Pancreas (tissue), 10 donors: Measurements from ENCODE around the gene F2. TPM values are rescaled to one million over a fixed set of nuclear protein-coding genes. Genes with fewer than 3 reads are reported as not detected.
A peak's percentile ranks its signal among the peaks of the same experiment; 100 is the strongest.
"Not testable (repeated sequence)": the region's sequence is repeated elsewhere in the genome, so short reads cannot be mapped to it uniquely, and the experiment has no call there.

Experiments
- ATAC-seq, 4 donors: fragments of 200-7000 bp; cut with Tn5 transposase; one replicate each; pipeline versions ENCODE4 v1.8.0 to v1.9.1; 2020; ENCODE audit warnings: mild to moderate bottlenecking in 4 of 4, moderate library complexity in 4 of 4
- DNase-seq, 6 donors: peaks; one replicate each; pipeline ENCODE4 v3.0.0-alpha.2; 2020
- FAIRE-seq: peaks from 2 replicates; lab custom pipeline; 2012; peaks lifted over from hg19 to GRCh38; lab: Jason Lieb, UNC
- H3K27ac ChIP-seq, 4 donors: fragments of 200-600 bp; sonication (generic); 1 replicate in 3 of 4; 2 replicates in 1 of 4; pipeline versions ENCODE4 v1.5.0 to v1.8.0; 2020
- H3K27me3 ChIP-seq, 4 donors: fragments of 200-600 bp; one replicate each; pipeline ENCODE4 v1.8.0; 2021
- H3K36me3 ChIP-seq, 3 donors: fragments of 200-600 bp; sonication (generic) in 1 of 3; one replicate each; pipeline versions ENCODE4 v1.5.0 to v1.8.0; 2020 to 2021
- H3K4me1 ChIP-seq, 3 donors: fragments of 200-600 bp; one replicate each; pipeline ENCODE4 v1.8.0; 2021
- H3K4me3 ChIP-seq, 4 donors: fragments of 200-600 bp; sonication (generic) in 2 of 4; one replicate each; pipeline versions ENCODE4 v1.5.0 to v1.8.0; 2020 to 2021
- H3K9me3 ChIP-seq, 4 donors: fragments of 200-600 bp; one replicate each; pipeline ENCODE4 v1.8.0; 2021
- CTCF ChIP-seq, 4 donors: fragments of 200-600 bp; sonication (generic) in 3 of 4; IDR thresholded peaks; one replicate each; pipeline versions ENCODE4 v1.5.0 to v1.8.0; 2021; ENCODE audit warnings: antibody characterized with exemption in 4 of 4
- WGBS, 2 donors: extraction: QIAGEN DNeasy Blood & Tissue Kit; methylation state at CpG; one replicate each; pipeline ENCODE4 v1.1.7; 2013; 5-methylcytosine and 5-hydroxymethylcytosine counted together
- intact Hi-C, 3 donors: fragments of 100-400 bp; cut with DNase I; formaldehyde crosslinking; loops; one replicate each; pipeline versions ENCODE4 v1.11.1 to v1.14.2; 2022
- polyA plus RNA-seq, 2 donors: library from polyadenylated mRNA; stranded (reverse); fragments of 200-250 nt; gene quantifications; one replicate each; pipeline ENCODE4 v1.2.3, GENCODE V29; 2013
- total RNA-seq, 6 donors: library from RNA; stranded (reverse); fragmentation: NEBNext Ultra II Directional in 4 of 6; extraction: Animal tissue kit (Norgen Biotek cat#: 25700) in 4 of 6; gene quantifications; one replicate each; pipeline versions ENCODE4 v1.2.1 to v1.2.4, GENCODE V29; 2021 to 2023
- donor health status: healthy with polysubstance abuse.
- donor health status: DM: no; HTN: no; CAD: no; lungs with moderate emphysema.
- donor health status: DM: no; HTN: no; CAD: no.
- donor health status: control.
- donor health status: control.
- donor health status: Bipolar disorder and iron deficiency.
- donor health status: DM: yes; HTN: yes; CAD: no.
- donor health status: DM: no; HTN: no; CAD: no.
- donor health status: DM: no; HTN: no; CAD: no.
- donor health status: DM: yes; HTN: yes; CAD: no.

F2 gene
- total and polyA plus RNA-seq, 8 donors, result 0.08 to 0.76 (median 0.17) TPM; not detected in 4

GRCh38 chr11:46711303-46711702 lies 7.7 kb upstream of the F2 start:
- Histone ChIP-seq H3K9me3 (no peaks in the 10 kb centered on the region), H3K27ac (peak overlapping the region in 2 of 4 donors; percentile 13 to 25), H3K27me3 (no peaks in the 10 kb centered on the region), H3K4me3 (no peak overlapping the region), H3K36me3 (peaks cover 0 to 5% (median 4%) of the 10 kb centered on the region in 3 donors), H3K4me1 (no peaks in the 10 kb centered on the region)
- ATAC-seq (peak in 1 of 4 donors; percentile 33), DNase-seq (no peak), FAIRE-seq (no peak)
- TF ChIP-seq CTCF (IDR thresholded peaks at IDR 0.05), result no peak
- intact Hi-C loops, result no loop called here
- WGBS, 2 donors, result 80 to 82% methylated on average over 5 of the region's 5 CpGs

DNA sequence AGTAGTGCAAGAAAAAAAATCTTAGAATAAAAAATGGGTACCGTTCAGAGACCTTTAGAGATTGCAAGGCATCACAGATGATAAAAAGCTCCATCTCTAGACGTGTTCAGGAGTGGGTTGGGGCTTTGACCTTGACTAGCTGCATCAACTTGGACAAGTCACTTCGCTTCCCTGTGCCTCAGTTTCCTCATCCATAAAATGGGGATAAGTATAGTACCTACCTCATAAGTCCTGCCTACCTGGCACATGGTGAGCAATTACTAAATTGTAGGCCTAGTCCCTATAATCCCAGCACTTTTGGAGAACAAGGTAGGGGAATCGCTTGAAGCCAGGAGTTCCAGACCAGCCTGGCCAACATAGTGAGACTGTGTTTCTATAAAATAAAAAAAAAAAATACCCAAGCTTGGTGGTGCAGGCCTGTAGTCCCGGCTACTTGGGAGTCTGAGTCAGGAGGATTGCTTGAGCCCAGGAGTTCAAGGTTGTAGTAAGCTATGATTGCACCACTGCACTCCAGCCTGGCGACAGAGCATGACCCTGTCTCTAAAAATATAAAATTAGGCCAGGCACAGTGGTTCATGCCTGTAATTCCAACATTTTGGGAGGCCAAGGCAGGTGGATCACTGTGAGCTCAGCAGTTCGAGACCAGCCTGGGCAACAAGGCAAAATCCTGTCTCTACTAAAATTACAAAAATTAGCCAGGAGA lies 6.0 kb upstream of the F2 start:
- DNase-seq, result no peak
- Histone ChIP-seq H3K27ac (no peak overlapping the region), H3K4me3 (no peak overlapping the region), H3K27me3 (no peaks in the 10 kb centered on the region), H3K36me3 (no peaks in the 10 kb centered on the region), H3K9me3 (no peaks in the 10 kb centered on the region), H3K4me1 (peaks cover 0 to 3% (median 0%) of the 10 kb centered on the region in 3 donors)
- no peak for FAIRE-seq
- intact Hi-C loops, result no loop called here
- ATAC-seq, result no peak
- no peak for TF ChIP-seq CTCF (IDR thresholded peaks at IDR 0.05)
- WGBS, 2 donors, result 85 to 88% methylated on average over 7 of the region's 7 CpGs

DNA sequence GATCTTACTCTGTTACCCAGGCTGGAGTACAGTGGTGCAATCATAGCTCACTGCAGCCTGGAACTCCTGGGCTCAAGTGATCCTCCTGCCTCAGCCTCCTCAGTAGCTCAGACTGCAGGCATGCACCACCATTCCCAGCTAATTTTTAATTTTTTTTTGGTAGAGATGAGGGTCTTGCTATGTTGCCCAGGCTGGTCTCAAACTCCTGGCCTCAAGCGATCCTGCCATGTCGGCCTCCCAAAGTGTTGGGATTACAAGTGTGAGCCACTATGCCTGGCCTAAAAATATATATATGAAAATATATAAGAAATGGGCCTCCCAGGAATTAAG lies 1.2 kb upstream of the F2 start:
- H3K27ac ChIP-seq, DNase-seq, intact Hi-C loops, H3K9me3 ChIP-seq, FAIRE-seq, ATAC-seq, H3K27me3 ChIP-seq, H3K4me1 ChIP-seq, H3K36me3 ChIP-seq, H3K4me3 ChIP-seq: not testable (repeated sequence)
- 96 to 97% methylated on average over 2 of the region's 2 CpGs for WGBS, 2 donors

DNA sequence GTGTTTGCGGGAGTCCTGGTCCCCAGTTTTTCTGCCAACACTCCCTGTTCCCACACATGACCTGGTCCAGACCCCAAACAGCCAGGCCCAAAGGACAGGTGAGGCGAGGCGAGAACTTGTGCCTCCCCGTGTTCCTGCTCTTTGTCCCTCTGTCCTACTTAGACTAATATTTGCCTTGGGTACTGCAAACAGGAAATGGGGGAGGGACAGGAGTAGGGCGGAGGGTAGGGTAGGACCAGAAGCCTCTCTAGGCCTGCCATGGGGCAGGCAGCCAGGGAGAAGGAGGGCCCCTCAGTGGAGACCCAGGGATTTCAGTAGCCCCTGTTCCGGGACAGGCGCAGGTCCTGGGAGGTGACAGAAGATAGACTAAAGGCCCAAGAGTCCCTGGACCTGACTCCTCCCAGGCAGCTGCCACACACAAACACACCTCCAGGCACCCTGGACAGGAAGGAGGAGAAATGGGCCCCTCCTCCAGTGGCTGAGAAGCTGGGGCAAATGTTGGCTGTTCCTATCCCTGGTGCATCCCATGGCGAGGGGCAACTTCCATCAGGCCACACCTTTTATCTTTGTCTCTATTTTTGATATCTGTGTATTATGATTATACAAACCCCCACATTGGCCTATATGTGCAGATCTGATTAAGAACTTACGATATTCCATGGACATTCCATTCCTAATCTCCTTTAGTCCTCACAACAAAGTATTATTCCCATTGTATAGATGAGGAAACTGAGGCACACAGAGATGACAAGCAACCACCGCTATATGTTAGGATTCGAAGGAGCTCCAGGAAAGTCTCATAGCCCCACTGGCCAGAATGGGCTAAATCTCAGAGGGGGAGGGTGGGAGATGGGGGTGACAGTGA lies 626 bp upstream of the F2 start:
- Histone ChIP-seq H3K27ac (no peak overlapping the region), H3K4me1 (peaks cover 0 to 5% (median 0%) of the 10 kb centered on the region in 3 donors), H3K4me3 (no peak overlapping the region), H3K9me3 (no peaks in the 10 kb centered on the region), H3K27me3 (no peaks in the 10 kb centered on the region), H3K36me3 (no peaks in the 10 kb centered on the region)
- WGBS, 2 donors, result 68 to 75% methylated on average over 11 of the region's 11 CpGs
- no peak for TF ChIP-seq CTCF (IDR thresholded peaks at IDR 0.05)
- intact Hi-C loops, result no loop called here
- FAIRE-seq, result no peak
- peak; percentile 66 to 94 (median 77) for ATAC-seq
- DNase-seq, result peak in 1 of 6 donors; percentile 36

DNA sequence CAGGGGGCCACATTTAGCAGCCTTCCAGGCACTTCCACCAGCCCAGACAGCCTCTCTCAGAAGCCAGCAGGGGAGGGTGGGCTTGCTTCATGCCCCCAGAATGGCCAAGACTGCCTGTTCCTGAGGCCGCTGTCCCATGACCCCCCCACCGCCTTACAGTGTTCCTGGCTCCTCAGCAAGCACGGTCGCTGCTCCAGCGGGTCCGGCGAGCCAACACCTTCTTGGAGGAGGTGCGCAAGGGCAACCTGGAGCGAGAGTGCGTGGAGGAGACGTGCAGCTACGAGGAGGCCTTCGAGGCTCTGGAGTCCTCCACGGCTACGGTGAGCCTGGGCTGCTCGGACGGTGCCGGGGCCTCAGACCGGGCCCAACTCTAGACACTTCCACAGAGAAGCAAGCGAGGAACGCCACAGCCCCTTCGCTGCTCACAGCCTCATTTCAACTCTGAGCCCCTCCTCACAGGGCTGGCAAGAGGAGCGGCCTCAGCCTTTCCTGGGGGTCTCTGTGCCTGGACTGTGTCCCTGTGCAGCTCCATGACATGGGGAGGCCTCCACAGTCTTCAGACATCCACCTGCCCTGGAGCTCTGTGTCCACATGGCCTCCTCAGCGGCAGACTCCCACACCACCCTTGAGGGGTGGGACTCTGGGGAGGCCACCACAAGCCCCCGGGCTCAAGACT lies 668 bp downstream of the F2 start:
- H3K4me3 ChIP-seq, result no peak overlapping the region
- no peak overlapping the region for H3K27ac ChIP-seq
- H3K27me3 ChIP-seq, result no peaks in the 10 kb centered on the region
- FAIRE-seq, result no peak
- WGBS, 2 donors, result 91 to 93% methylated on average over 25 of the region's 25 CpGs
- DNase-seq, result no peak
- H3K36me3 ChIP-seq, result no peaks in the 10 kb centered on the region
- no peaks in the 10 kb centered on the region for H3K9me3 ChIP-seq
- H3K4me1 ChIP-seq, result peaks cover 0 to 5% (median 0%) of the 10 kb centered on the region in 3 donors
- no peak for ATAC-seq
- intact Hi-C loops, result no loop called here
- no peak for TF ChIP-seq CTCF (IDR thresholded peaks at IDR 0.05)
